WERI-Rb-1 (cell line): Measurements from ENCODE around the gene TMEM92.
"Not testable (repeated sequence)": the region's sequence is repeated elsewhere in the genome, so short reads cannot be mapped to it uniquely, and the experiment has no call there.

Experiments
- DNase-seq: peaks from one replicate; pipeline ENCODE4 v3.0.0-alpha.2; 2020
- H3K27ac ChIP-seq: fragments of 250-450 bp; sonication (Bioruptor Pico); 2 replicates; pipeline ENCODE4 v1.5.1; 2020; ENCODE audit warnings: mild to moderate bottlenecking, moderate library complexity
- H3K27me3 ChIP-seq: fragments of 250-450 bp; sonication (Bioruptor Pico); 2 replicates; pipeline ENCODE4 v1.5.1; 2021; ENCODE audit warnings: mild to moderate bottlenecking, low read depth, moderate library complexity; ENCODE audit not compliant: insufficient read depth, severe bottlenecking
- H3K36me3 ChIP-seq: fragments of 250-450 bp; sonication (Bioruptor Pico); 2 replicates; pipeline ENCODE4 v1.5.1; 2020; ENCODE audit warnings: mild to moderate bottlenecking, moderate library complexity
- H3K4me3 ChIP-seq: 2 replicates; pipeline ENCODE4 v1.5.1; 2011; ENCODE audit warnings: low read depth, mild to moderate bottlenecking, control low read depth, low read length
- H3K9me3 ChIP-seq: fragments of 250-450 bp; sonication (Bioruptor Pico); 2 replicates; pipeline ENCODE4 v1.5.1; 2021; ENCODE audit warnings: mild to moderate bottlenecking, moderate library complexity; ENCODE audit not compliant: severe bottlenecking
- TF ChIP-seq, protein P1 (sequence below): IDR thresholded peaks from 2 replicates; pipeline ENCODE4 v1.5.1; 2011; ENCODE audit warnings: low read depth, mild to moderate bottlenecking, control low read depth, inconsistent platforms, low read length

Gene TMEM92

DNA sequence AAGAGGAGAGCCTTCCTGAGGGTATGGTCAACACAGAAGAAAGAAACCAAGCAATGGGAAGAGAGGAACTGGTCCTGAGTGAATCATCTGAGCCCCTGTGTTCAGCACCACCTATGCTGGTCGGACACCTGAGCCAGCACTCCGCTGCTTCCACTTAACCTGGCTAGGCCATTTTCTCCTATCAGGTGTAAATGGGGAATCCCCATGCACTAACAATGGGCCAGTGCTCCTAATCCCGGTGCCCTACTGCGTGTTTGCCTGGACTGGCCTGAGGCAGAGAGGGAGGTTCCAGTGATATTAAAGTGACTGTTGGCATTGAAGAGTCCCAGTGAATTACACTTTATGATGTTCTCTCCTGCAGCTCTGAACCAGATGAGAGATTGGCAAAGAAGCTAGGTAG, 37.2 kb downstream of the TMEM92 start:
- Histone ChIP-seq H3K27me3 (no peaks in the 10 kb centered on the region), H3K27ac (peak overlapping the region; percentile 75), H3K9me3 (peaks cover 15% of the 10 kb centered on the region), H3K36me3 (no peaks in the 10 kb centered on the region), H3K4me3 (no peak overlapping the region)
- TF ChIP-seq, protein P1, sequence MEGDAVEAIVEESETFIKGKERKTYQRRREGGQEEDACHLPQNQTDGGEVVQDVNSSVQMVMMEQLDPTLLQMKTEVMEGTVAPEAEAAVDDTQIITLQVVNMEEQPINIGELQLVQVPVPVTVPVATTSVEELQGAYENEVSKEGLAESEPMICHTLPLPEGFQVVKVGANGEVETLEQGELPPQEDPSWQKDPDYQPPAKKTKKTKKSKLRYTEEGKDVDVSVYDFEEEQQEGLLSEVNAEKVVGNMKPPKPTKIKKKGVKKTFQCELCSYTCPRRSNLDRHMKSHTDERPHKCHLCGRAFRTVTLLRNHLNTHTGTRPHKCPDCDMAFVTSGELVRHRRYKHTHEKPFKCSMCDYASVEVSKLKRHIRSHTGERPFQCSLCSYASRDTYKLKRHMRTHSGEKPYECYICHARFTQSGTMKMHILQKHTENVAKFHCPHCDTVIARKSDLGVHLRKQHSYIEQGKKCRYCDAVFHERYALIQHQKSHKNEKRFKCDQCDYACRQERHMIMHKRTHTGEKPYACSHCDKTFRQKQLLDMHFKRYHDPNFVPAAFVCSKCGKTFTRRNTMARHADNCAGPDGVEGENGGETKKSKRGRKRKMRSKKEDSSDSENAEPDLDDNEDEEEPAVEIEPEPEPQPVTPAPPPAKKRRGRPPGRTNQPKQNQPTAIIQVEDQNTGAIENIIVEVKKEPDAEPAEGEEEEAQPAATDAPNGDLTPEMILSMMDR = no peak
- no peak for DNase-seq

DNA sequence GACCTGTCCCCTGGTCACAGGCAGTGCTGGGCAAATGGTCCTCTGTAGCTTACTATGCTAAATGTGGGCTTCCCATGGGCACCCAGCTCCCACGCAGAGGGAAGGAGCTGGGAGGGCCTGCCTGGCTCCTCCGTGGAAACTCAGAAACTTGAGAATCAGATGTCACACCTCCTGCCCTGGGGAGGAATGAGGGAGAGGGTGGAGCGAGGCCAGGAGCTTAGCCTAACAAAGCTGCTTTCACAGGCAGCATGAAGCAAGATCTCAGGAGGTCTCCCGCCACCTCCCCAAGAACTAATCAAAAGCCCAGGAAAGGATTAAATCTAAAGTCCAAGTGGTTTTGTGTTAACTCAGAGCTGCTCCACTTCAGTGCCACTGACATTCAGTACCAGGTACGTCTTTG, 38.0 kb downstream of the TMEM92 start:
- H3K9me3 ChIP-seq = peaks cover 15% of the 10 kb centered on the region
- no peaks in the 10 kb centered on the region for H3K36me3 ChIP-seq
- TF ChIP-seq, protein P1 = no peak

DNA sequence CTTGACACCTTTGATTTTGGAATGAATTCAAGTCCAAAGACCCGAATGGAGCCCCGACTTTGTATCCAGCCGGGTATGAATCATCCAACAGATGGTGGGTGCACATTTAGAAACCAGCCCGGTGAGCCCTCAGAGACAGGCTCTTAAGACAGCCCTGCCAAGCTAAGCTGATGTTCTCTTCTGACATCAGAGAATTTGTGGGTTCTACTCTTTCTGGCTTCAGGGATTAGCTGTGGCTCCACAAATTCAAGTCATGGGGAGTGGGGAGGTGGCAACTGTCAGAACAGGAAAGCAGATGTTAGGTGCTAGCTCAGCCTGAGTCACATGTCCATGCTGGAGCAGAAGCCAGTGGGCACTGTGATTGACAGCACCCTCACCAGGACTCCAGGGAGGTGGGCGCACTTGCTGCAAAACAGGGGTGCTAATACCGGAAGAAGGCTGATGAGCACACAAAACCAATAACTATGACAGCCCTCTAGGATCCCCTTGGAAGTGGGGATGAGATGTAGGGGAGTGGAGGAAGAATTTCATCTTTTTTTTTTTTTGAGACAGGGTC, 40.3 kb downstream of the TMEM92 start:
- TF ChIP-seq, protein P1 = no peak
- peaks cover 6% of the 10 kb centered on the region for H3K9me3 ChIP-seq
- no peaks in the 10 kb centered on the region for H3K36me3 ChIP-seq
- H3K27ac ChIP-seq = peak overlapping the region; percentile 15
- peak; percentile 45 for DNase-seq
- H3K4me3 ChIP-seq = no peak overlapping the region
- H3K27me3 ChIP-seq = no peaks in the 10 kb centered on the region

More for the DNA sequence above, 38.0 kb downstream of the TMEM92 start:
- Histone ChIP-seq H3K4me3 (no peak overlapping the region), H3K27me3 (no peaks in the 10 kb centered on the region), H3K27ac (peak overlapping the region; percentile 75)
- DNase-seq = peak; percentile 93

DNA sequence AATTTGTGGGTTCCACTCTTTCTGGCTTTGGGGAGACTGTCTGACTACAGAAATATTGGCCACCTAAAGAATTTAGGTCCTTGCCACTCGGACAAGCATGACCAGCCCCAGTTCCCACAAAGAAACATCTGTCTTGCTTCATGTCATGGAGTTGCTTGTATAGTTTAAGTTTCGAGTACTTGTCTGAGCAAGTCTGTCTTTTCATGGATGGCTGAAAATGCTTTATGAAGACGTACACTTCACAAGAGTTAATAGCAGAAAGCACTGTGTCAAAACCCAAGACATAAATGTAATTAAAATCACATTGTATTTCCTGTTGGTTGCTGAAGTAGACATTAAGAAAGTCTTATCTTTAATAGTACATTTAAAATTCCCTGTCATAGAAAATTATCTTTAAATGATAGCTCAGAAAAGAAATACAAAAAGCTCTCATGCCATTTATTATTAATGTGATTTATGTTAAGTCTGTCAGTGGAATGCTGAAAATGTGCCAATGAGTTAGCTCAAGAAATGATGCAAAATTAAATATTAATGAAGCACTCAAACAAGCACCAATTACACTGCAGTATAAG, 41.8 kb downstream of the TMEM92 start:
- Histone ChIP-seq H3K4me3 (no peak overlapping the region), H3K27ac (peak overlapping the region; percentile 26), H3K9me3 (peaks cover 3% of the 10 kb centered on the region), H3K36me3 (no peaks in the 10 kb centered on the region), H3K27me3 (no peaks in the 10 kb centered on the region)
- DNase-seq = no peak
- TF ChIP-seq, protein P1 = no peak

DNA sequence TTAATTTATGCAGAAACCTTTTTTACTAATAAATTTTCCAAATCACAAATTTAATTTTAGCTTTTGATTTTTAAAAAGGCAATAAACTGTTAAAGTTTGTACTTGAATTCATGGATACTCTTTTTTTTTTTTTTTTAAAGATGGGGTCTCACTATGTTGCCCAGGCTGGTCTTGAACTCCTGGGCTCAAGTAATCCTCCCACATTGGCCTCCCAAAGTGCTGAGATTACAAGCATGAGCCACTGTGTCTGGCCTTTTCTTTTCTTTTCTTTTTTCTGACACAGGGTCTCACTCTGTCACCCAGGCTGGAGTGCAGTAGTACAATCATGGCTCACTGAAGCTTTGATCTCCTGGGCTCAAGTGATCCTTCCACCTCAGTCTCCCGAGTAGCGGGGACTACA, 42.4 kb downstream of the TMEM92 start:
- not testable (repeated sequence) for H3K9me3 ChIP-seq, DNase-seq, H3K4me3 ChIP-seq, H3K36me3 ChIP-seq, H3K27me3 ChIP-seq
- peak overlapping the region; percentile 85 for H3K27ac ChIP-seq

DNA sequence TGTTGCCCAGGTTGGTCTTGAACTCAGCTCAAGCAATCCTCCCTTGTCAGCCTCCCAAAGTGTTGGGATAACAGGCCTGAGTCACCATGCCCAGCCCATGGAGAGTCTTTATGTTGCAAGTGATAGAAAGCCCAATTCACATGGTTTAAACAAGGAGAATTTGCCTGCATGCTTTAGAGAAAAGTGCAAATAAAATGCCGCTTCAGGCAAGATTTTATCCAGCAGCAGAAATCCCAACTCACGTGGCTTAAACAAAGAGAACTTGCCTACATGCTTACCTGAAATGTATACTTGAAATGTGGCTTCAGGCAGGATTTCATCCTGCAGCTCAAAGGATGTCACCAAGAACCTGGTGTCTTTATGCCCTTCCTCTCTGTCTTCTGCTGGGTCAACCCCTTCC, 42.9 kb downstream of the TMEM92 start:
- Histone ChIP-seq H3K9me3 (peaks cover 3% of the 10 kb centered on the region), H3K27ac (peak overlapping the region; percentile 85), H3K4me3 (no peak overlapping the region), H3K36me3 (no peaks in the 10 kb centered on the region), H3K27me3 (no peaks in the 10 kb centered on the region)
- DNase-seq = no peak
- TF ChIP-seq, protein P1 = no peak
